ENCODE data around the gene IRF2BP1. TPM values are rescaled to one million over a fixed set of nuclear protein-coding genes. Genes with fewer than 3 reads are reported as not detected.
"Not testable (repeated sequence)": the region's sequence is repeated elsewhere in the genome, so short reads cannot be mapped to it uniquely, and the experiment has no call there.

Gene IRF2BP1
- polyA plus RNA-seq, 4 donors, result 16.4 to 28.2 (median 18.8) TPM

- DNase-seq (ENCODE audit: low read depth in 4 of 4, low spot score in 3 of 4), result peak; percentile 95 to 99 (median 96)
Observed at GRCh38 chr19:45902651-45903625, 17.0 kb upstream of the IRF2BP1 start.

- no peak for DNase-seq (ENCODE audit: low read depth in 4 of 4, low spot score in 3 of 4)
Observed at GRCh38 chr19:45901912-45902650, 16.1 kb upstream of the IRF2BP1 start, which contains the start of gene MYPOP. MYPOP (minus strand) TSS chr19:45902613; CDS start chr19:45901773, 840 bp downstream.

- DNase-seq (ENCODE audit: low read depth in 4 of 4, low spot score in 3 of 4), result no peak
Observed at GRCh38 chr19:45901432-45901911, 15.5 kb upstream of the IRF2BP1 start.

- DNase-seq (ENCODE audit: low read depth in 4 of 4, low spot score in 3 of 4), result no peak
Observed at GRCh38 chr19:45900738-45901431, 14.9 kb upstream of the IRF2BP1 start.

GRCh38 chr19:45899919-45900589 is 14.1 kb upstream of the IRF2BP1 start:
- no peak for DNase-seq (ENCODE audit: low read depth in 4 of 4, low spot score in 3 of 4)

GRCh38 chr19:45899253-45899652 is 13.3 kb upstream of the IRF2BP1 start:
- DNase-seq (ENCODE audit: low read depth in 4 of 4, low spot score in 3 of 4), result no peak

GRCh38 chr19:45897261-45897812 is 11.4 kb upstream of the IRF2BP1 start:
- DNase-seq (ENCODE audit: low read depth in 4 of 4, low spot score in 3 of 4), result no peak

GRCh38 chr19:45895983-45896599 is 10.2 kb upstream of the IRF2BP1 start:
- DNase-seq (ENCODE audit: low read depth in 4 of 4, low spot score in 3 of 4), result not testable (repeated sequence)

- DNase-seq (ENCODE audit: low read depth in 4 of 4, low spot score in 3 of 4), result no peak
Observed at GRCh38 chr19:45895519-45895972, 9.6 kb upstream of the IRF2BP1 start.

GRCh38 chr19:45890877-45891276 is 4.9 kb upstream of the IRF2BP1 start:
- DNase-seq (ENCODE audit: low read depth in 4 of 4, low spot score in 3 of 4), result no peak

- DNase-seq (ENCODE audit: low read depth in 4 of 4, low spot score in 3 of 4), result no peak
Observed at GRCh38 chr19:45889210-45889885, 3.4 kb upstream of the IRF2BP1 start.

- no peak for DNase-seq (ENCODE audit: low read depth in 4 of 4, low spot score in 3 of 4)
Observed at GRCh38 chr19:45887200-45887710, 1.3 kb upstream of the IRF2BP1 start.

- peak in 3 of 4 donors; percentile 85 to 92 (median 91) for DNase-seq (ENCODE audit: low read depth in 4 of 4, low spot score in 3 of 4)
Observed at GRCh38 chr19:45886427-45887199, 672 bp upstream of the IRF2BP1 start.

- no peak for DNase-seq (ENCODE audit: low read depth in 4 of 4, low spot score in 3 of 4)
Observed at GRCh38 chr19:45884682-45885555, 1.0 kb downstream of the IRF2BP1 start.

- DNase-seq (ENCODE audit: low read depth in 4 of 4, low spot score in 3 of 4), result no peak
Observed at GRCh38 chr19:45883881-45884681, 1.9 kb downstream of the IRF2BP1 start.

- no peak for DNase-seq (ENCODE audit: low read depth in 4 of 4, low spot score in 3 of 4)
Observed at GRCh38 chr19:45883586-45883880, 2.4 kb downstream of the IRF2BP1 start.

Measured in left renal pelvis (tissue), 4 donors.